GM18861 (cell line): Measurements from ENCODE around the gene ATP13A1.
A peak's percentile ranks its signal among the peaks of the same experiment; 100 is the strongest.
"Not testable (repeated sequence)": the region's sequence is repeated elsewhere in the genome, so short reads cannot be mapped to it uniquely, and the experiment has no call there.

Source experiments
- ATAC-seq: cut with Tn5 transposase; IDR thresholded peaks from one replicate; pipeline ENCODE4 v1.9.1; 2021; ENCODE audit not compliant: unreplicated experiment

The ATP13A1 gene

DNA sequence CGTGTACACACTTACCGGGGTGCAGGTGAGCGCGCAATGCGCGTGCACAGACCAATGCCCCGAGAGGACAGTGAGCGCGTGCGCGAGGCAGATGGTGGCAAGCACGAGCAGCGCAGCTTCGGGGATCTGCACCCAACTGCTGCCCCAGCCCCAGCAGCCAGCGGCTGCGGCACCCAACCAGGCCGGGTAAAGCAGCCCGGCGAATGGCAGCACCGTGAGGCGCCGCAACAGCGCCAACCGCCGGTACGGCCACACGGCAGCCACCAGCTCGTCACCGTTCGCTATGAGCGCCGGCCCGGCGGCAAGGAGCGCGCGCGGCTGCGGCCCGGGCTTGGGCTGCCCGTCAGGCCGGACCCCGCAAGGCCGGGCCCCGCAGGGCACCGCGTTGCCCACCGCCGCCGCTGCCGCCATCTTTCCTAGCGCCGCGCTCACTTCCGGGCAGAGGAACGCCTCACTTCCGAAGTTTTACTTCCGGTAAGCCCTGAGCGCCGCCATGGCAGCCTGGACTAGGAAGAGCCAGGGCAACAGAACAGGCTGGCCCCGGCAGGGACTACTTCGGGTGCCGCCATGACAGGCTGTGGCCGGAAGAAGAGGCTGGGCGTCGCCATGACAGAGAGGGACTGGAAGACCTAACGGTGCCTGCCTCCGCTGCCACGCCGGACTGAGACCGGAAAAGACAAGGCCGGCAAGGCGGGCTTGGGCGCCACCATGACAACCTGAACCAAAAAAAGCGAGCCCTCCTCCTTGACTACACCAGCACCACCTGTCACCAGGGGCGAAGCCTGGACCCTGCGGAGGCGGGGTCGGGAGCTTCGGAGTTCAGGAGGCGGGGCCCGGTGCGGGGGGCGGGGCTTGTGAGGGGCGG, at the start of gene ATP13A1:
Gene ATP13A1 (minus strand): TSS at position 421 of the 865 bp plus-strand sequence. CDS start 10 bp downstream, at position 411.
- peak; percentile 66 for ATAC-seq

DNA sequence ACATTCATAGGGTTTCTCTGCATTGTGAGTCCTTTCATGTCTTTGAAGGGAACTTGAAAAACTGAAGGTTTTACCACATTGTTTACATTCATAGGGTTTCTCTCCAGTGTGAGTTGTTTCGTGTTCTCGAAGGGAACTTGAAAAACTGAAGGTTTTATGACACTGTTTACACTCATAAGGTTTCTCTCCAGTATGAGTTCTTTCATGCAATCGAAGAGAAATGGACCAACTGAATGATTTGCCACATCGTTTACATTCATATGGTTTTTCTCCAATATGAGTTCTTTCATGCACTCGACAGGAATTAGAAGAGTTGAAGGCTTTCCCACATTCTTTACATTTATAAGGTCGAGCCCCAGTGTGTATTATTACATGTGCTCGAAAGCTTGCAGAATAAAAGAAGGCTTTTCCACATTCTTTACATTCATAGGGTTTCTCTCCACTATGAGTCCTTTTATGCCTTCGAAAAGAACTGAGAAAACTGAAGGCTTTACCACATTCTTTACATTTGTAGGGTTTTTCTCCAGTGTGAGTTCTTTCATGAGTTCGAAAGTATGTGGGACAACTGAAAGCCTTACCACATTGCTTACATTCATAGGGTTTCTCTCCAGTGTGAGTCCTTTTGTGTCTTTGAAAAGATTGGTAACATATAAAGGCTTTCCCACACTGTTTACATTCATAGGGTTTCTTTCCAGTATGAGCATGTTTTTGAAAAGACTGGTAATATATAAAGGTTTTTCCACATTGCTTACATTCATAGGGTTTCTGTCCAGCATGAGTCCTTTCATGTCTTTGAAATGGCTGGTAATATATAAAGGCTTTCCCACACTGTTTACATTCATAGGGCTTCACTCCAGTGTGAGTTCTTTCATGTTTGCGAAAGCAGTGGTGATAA, 48.7 kb upstream of the ATP13A1 start:
- ATAC-seq, result no peak

DNA sequence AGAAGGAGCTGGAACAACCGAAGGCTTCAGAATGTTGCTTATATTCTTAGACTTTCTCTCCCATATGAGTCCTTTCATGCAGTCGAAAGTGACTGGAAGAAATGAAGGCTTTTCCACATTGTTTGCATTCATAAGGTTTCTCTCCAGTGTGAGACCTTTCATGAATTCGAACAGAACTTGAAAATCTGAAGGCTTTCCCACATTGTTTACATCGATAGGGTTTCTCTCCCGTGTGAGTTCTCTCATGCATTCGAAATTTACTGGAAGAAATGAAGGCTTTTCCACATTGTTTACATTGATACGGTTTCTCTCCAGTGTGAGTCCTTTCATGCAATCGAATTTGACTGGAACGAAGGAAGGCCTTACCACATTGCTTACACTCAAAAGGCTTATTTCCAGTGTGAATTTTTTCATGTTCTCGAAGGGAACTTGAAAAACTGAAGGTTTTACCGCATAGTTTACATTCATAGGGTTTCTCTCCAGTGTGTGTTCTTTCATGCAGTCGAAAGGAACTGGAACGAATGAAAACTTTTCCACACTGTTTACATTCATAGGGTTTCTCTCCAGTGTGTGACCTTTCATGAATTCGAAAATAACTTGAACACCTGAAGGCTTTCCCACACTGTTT, 47.9 kb upstream of the ATP13A1 start:
- no peak for ATAC-seq

DNA sequence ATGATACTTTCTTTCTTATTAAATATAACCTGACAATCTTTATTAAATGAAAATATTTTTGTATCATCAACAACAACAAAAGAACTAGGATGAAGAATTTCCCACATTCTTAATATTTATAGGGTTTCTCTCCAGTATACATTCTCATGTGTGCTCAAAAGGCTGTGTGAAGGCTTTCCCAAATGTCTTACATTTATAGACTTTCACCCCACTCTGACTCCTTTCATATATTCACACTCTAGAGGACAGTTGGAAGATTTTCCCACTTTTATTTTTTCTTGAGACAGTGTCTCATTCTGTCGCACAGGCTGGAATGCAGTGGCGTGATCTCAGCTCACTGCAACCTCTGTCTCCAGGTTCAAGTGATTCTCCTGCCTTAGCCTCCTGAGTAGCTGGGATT, 47.0 kb upstream of the ATP13A1 start:
- no peak for ATAC-seq

DNA sequence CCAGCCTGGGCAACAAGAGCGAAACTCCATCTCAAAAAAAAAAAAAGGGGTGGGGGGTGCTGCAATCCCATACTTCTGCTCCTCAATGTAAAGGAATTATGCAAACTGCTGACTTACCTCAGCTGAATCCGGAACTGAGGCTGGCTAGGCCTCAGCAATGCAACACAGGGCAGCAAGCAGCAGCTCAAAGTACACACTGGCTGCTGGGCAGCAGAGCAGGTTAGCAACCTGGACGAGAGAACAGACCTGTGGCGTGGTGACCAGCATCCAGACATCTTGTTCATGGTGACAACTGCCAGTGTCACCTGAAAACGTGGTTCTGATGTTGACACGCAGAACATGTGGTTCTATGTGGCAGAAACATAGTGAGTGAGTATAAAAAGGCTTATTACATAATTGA, 41.4 kb upstream of the ATP13A1 start:
- no peak for ATAC-seq

DNA sequence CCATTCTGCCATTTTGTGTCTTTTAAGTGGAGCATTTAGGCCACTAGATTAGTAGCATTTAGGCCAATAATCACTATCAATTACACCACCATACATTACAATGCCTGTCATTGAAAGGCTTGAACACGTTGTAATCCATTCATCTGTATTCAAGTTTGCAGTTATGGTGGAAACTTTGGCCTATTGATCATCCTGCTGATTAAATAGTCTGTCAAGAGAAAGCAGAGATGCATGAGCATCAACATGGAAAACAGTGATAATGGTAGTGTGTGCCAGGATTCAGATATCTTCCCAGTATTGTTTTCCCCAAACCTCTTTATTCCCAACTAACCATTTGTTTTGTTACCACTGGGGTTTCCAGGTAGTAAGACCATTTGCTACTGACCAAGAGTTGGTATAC, 37.0 kb upstream of the ATP13A1 start:
- not testable (repeated sequence) for ATAC-seq

GRCh38 chr19:19697589-19697988, 34.1 kb upstream of the ATP13A1 start:
- no peak for ATAC-seq

DNA sequence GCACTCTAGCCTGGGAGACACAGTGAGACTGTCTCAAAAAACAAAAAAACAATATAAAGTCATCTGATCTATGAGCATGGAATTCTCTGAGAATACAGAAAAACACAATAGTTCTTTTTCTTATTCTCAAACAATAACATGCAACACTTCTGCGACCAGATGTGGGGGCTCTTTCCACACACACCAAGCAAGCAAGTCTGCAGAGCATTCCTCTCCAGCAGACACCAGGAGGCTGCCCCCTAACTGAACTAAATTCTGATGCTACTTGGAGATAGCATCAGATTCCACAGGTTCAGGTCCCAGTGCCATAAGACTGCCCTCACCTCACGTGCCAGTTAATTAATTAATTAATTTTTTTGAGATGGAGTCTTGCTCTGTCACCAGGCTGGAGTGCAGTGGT, 32.9 kb upstream of the ATP13A1 start:
- no peak for ATAC-seq

GRCh38 chr19:19691683-19692082, 28.2 kb upstream of the ATP13A1 start:
- ATAC-seq, result no peak

DNA sequence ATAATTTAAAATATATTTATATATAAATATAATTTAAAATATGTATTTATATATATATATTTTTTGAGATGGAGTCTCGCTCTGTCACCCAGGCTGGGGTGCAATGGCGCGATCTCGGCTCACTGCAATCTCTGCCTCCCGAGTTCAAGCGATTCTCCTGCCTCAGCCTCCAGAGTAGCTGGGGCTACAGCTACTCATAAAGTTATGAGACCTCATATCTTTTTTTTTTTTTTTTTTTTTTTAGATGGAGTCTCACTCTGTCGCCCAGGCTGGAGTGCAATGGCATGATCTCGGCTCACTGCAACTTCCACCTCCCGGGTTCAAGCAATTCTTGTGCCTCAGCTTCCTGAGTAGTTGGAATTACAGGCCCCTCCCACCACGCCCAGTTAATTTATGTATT, 25.5 kb upstream of the ATP13A1 start:
- not testable (repeated sequence) for ATAC-seq

GRCh38 chr19:19687090-19687489, 23.6 kb upstream of the ATP13A1 start:
- ATAC-seq, result no peak

GRCh38 chr19:19686580-19686979, 23.1 kb upstream of the ATP13A1 start:
- no peak for ATAC-seq

- not testable (repeated sequence) for ATAC-seq
Observed at GRCh38 chr19:19686119-19686518, 22.6 kb upstream of the ATP13A1 start.

DNA sequence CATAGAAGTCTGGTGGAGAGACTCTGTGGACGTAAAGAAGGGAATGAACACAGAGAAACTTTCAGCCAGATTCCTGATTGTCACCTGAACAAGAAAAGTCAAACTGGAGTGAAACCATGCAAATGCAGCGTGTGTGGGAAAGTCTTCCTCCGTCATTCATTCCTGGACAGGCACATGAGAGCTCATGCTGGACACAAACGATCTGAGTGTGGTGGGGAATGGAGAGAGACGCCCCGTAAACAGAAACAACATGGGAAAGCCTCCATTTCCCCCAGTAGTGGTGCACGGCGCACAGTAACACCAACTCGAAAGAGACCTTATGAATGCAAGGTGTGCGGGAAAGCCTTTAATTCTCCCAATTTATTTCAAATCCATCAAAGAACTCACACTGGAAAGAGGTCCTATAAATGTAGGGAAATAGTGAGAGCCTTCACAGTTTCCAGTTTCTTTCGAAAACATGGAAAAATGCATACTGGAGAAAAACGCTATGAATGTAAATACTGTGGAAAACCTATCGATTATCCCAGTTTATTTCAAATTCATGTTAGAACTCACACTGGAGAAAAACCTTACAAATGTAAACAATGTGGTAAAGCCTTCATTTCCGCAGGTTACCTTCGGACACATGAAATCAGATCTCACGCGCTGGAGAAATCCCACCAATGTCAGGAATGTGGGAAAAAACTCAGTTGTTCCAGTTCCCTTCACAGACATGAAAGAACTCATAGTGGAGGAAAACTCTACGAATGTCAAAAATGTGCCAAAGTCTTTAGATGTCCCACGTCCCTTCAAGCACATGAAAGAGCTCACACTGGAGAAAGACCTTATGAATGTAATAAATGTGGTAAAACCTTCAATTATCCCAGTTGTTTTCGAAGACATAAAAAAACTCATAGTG, 15.9 kb upstream of the ATP13A1 start:
- no peak for ATAC-seq

- no peak for ATAC-seq
Observed at GRCh38 chr19:19677579-19677978, 14.1 kb upstream of the ATP13A1 start.

DNA sequence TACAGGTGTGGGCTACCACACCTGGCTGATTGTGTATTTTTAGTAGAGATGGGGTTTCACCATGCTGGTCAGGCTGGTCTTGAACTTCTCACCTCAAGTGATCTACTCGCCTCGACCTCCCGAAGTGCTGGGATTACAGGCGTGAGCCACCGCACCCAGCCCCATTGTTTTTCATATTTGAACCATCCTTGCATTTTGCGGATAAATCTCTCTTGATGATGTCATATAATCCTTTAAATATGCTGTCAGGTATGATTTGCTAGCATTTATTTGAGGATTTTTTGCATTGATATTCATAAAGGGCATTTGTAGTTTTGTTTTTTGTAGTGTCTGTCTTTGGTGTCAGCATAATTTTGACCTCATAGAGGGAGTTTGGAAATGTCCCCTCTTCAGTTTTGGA, 10.8 kb upstream of the ATP13A1 start:
- no peak for ATAC-seq

DNA sequence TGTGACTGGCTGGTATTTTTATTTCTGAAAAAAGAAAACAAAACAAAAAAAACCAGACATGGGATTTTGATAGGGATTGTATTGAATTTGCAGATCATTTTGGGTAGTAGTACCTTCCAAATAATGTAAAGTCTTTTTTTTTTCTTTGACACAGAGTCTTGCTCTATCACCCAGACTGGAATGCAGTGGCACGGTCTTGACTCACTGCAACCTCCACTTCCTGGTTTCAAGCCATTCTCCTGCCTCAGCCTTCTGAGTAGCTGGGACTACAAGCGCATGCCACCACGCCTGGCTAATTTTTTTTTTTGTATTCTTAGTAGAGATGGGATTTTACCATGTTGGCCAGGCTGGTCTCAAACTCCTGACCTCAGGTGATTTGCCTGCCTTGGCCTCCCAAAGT, 9.3 kb upstream of the ATP13A1 start:
- no peak for ATAC-seq

- no peak for ATAC-seq
Observed at GRCh38 chr19:19670070-19670551, 6.6 kb upstream of the ATP13A1 start.

- peak; percentile 52 for ATAC-seq
Observed at GRCh38 chr19:19668230-19669012, 4.9 kb upstream of the ATP13A1 start, which contains the start of gene ZNF101. Gene ZNF101 (plus strand): TSS chr19:19668839. CDS start chr19:19668964, 125 bp downstream.
